GM12878 (cell line): ENCODE measurements around the gene MT1H. TPM values are rescaled to one million over a fixed set of nuclear protein-coding genes. Genes with fewer than 3 reads are reported as not detected.

Experiments
- ATAC-seq: fragments of 200-7000 bp; cut with Tn5 transposase; 3 replicates; pipeline ENCODE4 v1.9.1; 2020; ENCODE audit warnings: mild to moderate bottlenecking, moderate library complexity
- BruUV-seq: library from RNA; stranded (reverse); fragments of 400-500 nt; replicated peaks from 2 replicates; lab custom pipeline; 2021; lab: Mats Ljungman, UMichigan
- CTCF ChIA-PET: fragments of 300-600 bp; sonication (Branson Sonifier 250); formaldehyde crosslinking; extraction: SDS; loops from one replicate; lab custom pipeline; 2021; ENCODE audit warnings: inconsistent platforms; lab: Yijun Ruan, JAX
- POLR2A ChIA-PET: fragments of 350-600 bp; formaldehyde crosslinking; extraction: SDS; loops from one replicate; lab custom pipeline; 2021; ENCODE audit warnings: inconsistent platforms; lab: Charles Lee
- RAD21 ChIA-PET: fragments of 300-600 bp; sonication (Branson Sonifier 250); formaldehyde crosslinking; loops from one replicate; lab custom pipeline; 2023; ENCODE audit warnings: antibody characterized with exemption; ENCODE audit not compliant: unreplicated experiment; lab: Charles Lee
- SMC1A ChIA-PET: fragments of 300-600 bp; sonication (Branson Sonifier 250); formaldehyde crosslinking; loops from one replicate; lab custom pipeline; 2023; ENCODE audit not compliant: unreplicated experiment, uncharacterized antibody; lab: Charles Lee
- DNase-seq: peaks from one replicate; pipeline ENCODE4 v3.0.0-alpha.2; 2011; ENCODE audit warnings: low read depth, low spot score
- FAIRE-seq: peaks from 3 replicates; lab custom pipeline; 2011; peaks lifted over from hg19 to GRCh38; lab: Jason Lieb, UNC
- H2AFZ ChIP-seq: 2 replicates; pipeline ENCODE4 v1.6.0; 2011; ENCODE audit warnings: low read depth, low read length, control low read depth; ENCODE audit not compliant: control insufficient read depth
- H3K27ac ChIP-seq: 2 replicates; pipeline ENCODE4 v1.5.1; 2011; ENCODE audit warnings: control low read depth; ENCODE audit not compliant: control insufficient read depth, insufficient read depth
- H3K27me3 ChIP-seq, 2 experiments: replicated peaks in 1 of 2; 2 replicates each; pipeline versions ENCODE4 v1.6.0 to v1.6.1; 2011; ENCODE audit warnings: low read length in 1 of 2; ENCODE audit not compliant: control insufficient read depth in 2 of 2, insufficient read depth in 2 of 2
- H3K36me3 ChIP-seq, 2 experiments: 2 replicates each; pipeline ENCODE4 v1.5.1; 2011; ENCODE audit warnings: low read length in 1 of 2; ENCODE audit not compliant: control insufficient read depth in 2 of 2, insufficient read depth in 2 of 2
- H3K4me1 ChIP-seq: 2 replicates; pipeline ENCODE4 v1.6.1; 2011; ENCODE audit warnings: mild to moderate bottlenecking, low read length, moderate library complexity, mixed read lengths; ENCODE audit not compliant: control insufficient read depth, insufficient read depth
- H3K4me2 ChIP-seq: 2 replicates; pipeline ENCODE4 v1.6.0; 2011; ENCODE audit warnings: control low read depth; ENCODE audit not compliant: control insufficient read depth, insufficient read depth
- H3K4me3 ChIP-seq: fragments of 200-600 bp; sonication (generic); 2 replicates; pipeline ENCODE4 v1.5.1; 2016
- H3K79me2 ChIP-seq: 2 replicates; pipeline ENCODE4 v1.6.0; 2011; ENCODE audit warnings: low read length; ENCODE audit not compliant: control insufficient read depth, insufficient read depth
- H3K9ac ChIP-seq: 2 replicates; pipeline ENCODE4 v1.8.0; 2011; ENCODE audit warnings: low read length, control low read depth, mixed read lengths; ENCODE audit not compliant: control insufficient read depth, insufficient read depth
- H3K9me3 ChIP-seq: replicated peaks from 3 replicates; pipeline ENCODE4 v1.5.1; 2011; ENCODE audit warnings: mild to moderate bottlenecking, low read length; ENCODE audit not compliant: control insufficient read depth, insufficient read depth
- H4K20me1 ChIP-seq: 2 replicates; pipeline ENCODE4 v1.6.0; 2011; ENCODE audit not compliant: control insufficient read depth, insufficient read depth
- BCL11A ChIP-seq: IDR thresholded peaks from 2 replicates; pipeline ENCODE4 v1.6.1; 2011; ENCODE audit warnings: low read depth, low read length
- CBX5 ChIP-seq: sonication (generic); IDR thresholded peaks from 2 replicates; pipeline ENCODE4 v1.6.1; 2016; ENCODE audit warnings: low read depth, moderate library complexity, mild to moderate bottlenecking, inconsistent platforms
- CTCF ChIP-seq, 3 experiments: IDR thresholded peaks in 2 of 3; conservative IDR thresholded peaks in 1 of 3; 2 replicates each; pipeline ENCODE4 v1.5.1; 2011; ENCODE audit warnings: low read depth in 3 of 3, low read length in 3 of 3, mild to moderate bottlenecking in 3 of 3, control low read depth in 2 of 3, moderate library complexity in 2 of 3, inconsistent platforms in 1 of 3, mixed read lengths in 1 of 3; ENCODE audit not compliant: control insufficient read depth in 2 of 3, insufficient read depth in 1 of 3; ENCODE audit errors: extremely low read depth in 1 of 3
- GATAD2B ChIP-seq: fragments of 450-650 bp; conservative IDR thresholded peaks from 2 replicates; pipeline ENCODE4 v1.6.1; 2017; ENCODE audit warnings: low read depth, mild to moderate bottlenecking, moderate library complexity
- JUND ChIP-seq: IDR thresholded peaks from 2 replicates; pipeline ENCODE4 v1.6.1; 2012; ENCODE audit warnings: low read depth, mild to moderate bottlenecking, low read length, improper control_type of control experiment, moderate library complexity
- MTA3 ChIP-seq: IDR thresholded peaks from 2 replicates; pipeline ENCODE4 v1.6.1; 2012; ENCODE audit warnings: low read length, inconsistent platforms, borderline replicate concordance
- NFYA ChIP-seq: IDR thresholded peaks from 2 replicates; pipeline ENCODE4 v1.6.1; 2011; ENCODE audit warnings: low read depth, mild to moderate bottlenecking, low read length, improper control_type of control experiment, borderline replicate concordance
- NFYB ChIP-seq: IDR thresholded peaks from 2 replicates; pipeline ENCODE4 v1.6.1; 2011; ENCODE audit warnings: low read depth, mild to moderate bottlenecking, low read length, improper control_type of control experiment, moderate library complexity; ENCODE audit not compliant: insufficient read depth
- RBBP5 ChIP-seq: fragments of 200-600 bp; sonication (generic); conservative IDR thresholded peaks from 2 replicates; pipeline ENCODE4 v1.6.1; 2016
- RELA ChIP-seq: fragments of 450-650 bp; IDR thresholded peaks from 2 replicates; pipeline ENCODE4 v1.8.0; 2014; ENCODE audit warnings: borderline replicate concordance; ENCODE audit not compliant: partially characterized antibody
- STAT1 ChIP-seq: fragments of 450-650 bp; conservative IDR thresholded peaks from 2 replicates; pipeline ENCODE4 v1.6.1; 2014; ENCODE audit warnings: antibody characterized with exemption, mild to moderate bottlenecking
- whole genome bisulfite sequencing: methylation state at CpG from one replicate; pipeline ENCODE4 v1.1.6; 2016; ENCODE audit warnings: low lambda C conversion rate; ENCODE audit not compliant: insufficient replicate concordance, insufficient coverage; ENCODE audit errors: missing lambda C conversion rate; 5-methylcytosine and 5-hydroxymethylcytosine counted together
- in situ Hi-C: fragments of 300-500 bp; cut with MboI; formaldehyde crosslinking; loops from 9 replicates; pipeline ENCODE4 v1.14.3; 2018; ENCODE audit warnings: mixed read lengths
- intact Hi-C: fragments of 100-400 bp; cut with micrococcal nuclease; formaldehyde crosslinking; loops from one replicate; pipeline ENCODE4 v1.14.2; 2022; ENCODE audit not compliant: unreplicated experiment
- polyA plus RNA-seq, 11 experiments: library from polyadenylated mRNA; depleted of rRNA in 4 of 11; unstranded in 6 of 11; stranded (reverse) in 5 of 11; fragments of >200 nt; fragmentation: Nextera tagmentation in 4 of 11; fragmentation: Illumina TruSeq in 1 of 11; extraction: Ambion mirVana in 4 of 11; extraction: Trizol in 1 of 11; gene quantifications; 1 replicate in 1 of 11; 2 replicates in 10 of 11; pipeline versions ENCODE4 v1.2.1 to v1.2.3, GENCODE V29; 2011 to 2016; ENCODE audit warnings: inconsistent platforms in 2 of 11, missing spikeins in 2 of 11, low read depth in 1 of 11
- total RNA-seq, 4 experiments: library from RNA; depleted of rRNA in 3 of 4; stranded (reverse); fragments of >200 nt in 3 of 4; fragmentation: Illumina TruSeq in 1 of 4; extraction: Trizol in 1 of 4; gene quantifications; 2 replicates each; pipeline versions ENCODE4 v1.2.1 to v1.2.3, GENCODE V29; 2013 to 2021
- TF ChIP-seq, protein P1 (sequence below): IDR thresholded peaks from 2 replicates; pipeline ENCODE4 v1.6.1; 2012; ENCODE audit warnings: improper control_type of control experiment, low read depth, low read length; ENCODE audit not compliant: insufficient replicate concordance

Gene MT1H
- total and polyA plus RNA-seq, 10 of the 15 experiments (the other 5 are each of a cell fraction or from before 2014, with no cell fraction given) = 0.40 to 6.0 (median 1.1) TPM; not detected in 2

DNA sequence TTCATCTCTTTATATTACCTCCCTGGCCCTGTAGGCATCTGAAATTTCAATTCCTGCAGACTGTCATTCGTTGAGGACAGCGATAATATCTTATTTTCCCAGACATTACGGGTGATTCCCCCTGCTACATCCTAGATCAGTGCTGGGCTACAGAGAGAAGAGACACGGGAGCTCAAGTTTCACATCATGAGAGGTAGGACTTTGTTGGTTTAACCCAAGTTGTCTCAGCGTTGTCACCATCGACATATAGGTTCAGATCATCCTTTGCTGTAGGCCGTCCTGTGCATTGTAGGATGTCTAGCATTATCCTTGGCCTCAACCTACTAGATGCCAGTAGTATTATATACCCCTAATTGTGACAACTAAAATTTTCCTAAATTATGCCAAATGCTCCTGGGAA, 31.9 kb downstream of the MT1H start (continued):
- no peak for TF ChIP-seq RBBP5

DNA sequence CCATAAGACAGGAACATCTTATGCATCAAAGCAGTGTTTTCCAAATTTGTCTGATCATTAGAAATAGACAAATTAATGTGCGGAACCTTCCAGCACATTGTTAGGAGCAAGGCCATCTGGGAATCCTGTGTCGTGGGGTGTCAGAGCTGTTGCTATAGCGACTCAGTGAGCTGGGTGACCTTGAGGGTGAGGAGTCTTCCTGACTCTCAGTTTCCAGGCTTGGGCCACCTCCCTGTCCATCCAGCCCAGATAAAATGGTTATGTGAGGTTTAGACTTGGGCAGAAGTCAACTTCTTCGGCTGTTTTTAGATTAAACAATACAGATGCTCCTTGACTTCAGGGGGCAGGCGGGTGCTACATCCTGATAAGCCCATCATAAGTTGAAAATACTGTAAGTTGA, 33.2 kb downstream of the MT1H start:
- SMC1A ChIA-PET = interaction anchor here (0.6 to 4.6 kb wide), 26 partner anchors 13 to 345 kb away, joined by 3 to 67 read pairs (median 5); partner anchors contain the start of genes MT1G and MT1X
- no peak for DNase-seq
- RAD21 ChIA-PET = interaction anchor here (1.0 to 4.7 kb wide), 12 partner anchors 13 to 126 kb away, joined by 3 to 66 read pairs (median 6); no protein-coding TSS in a partner anchor
- FAIRE-seq = no peak
- 53% methylated on average over 5 of the region's 5 CpGs for WGBS
- H3K9me3 ChIP-seq = no peaks in the 10 kb centered on the region
- H3K79me2 ChIP-seq = no peaks in the 10 kb centered on the region
- TF ChIP-seq STAT1 (no peak), BCL11A (no peak), CTCF (IDR thresholded peaks at IDR 0.05 in 2 of 3, conservative IDR thresholded peaks at IDR 0.05 in 1 of 3; ENCODE audit: control insufficient read depth in 2 of 3, extremely low read depth in 1 of 3, insufficient read depth in 1 of 3, low read depth in 3 of 3, low read length in 3 of 3) (no peak), NFYB (no peak), CBX5 (no peak), JUND (no peak), MTA3 (no peak), NFYA (no peak), GATAD2B (no peak), RELA (no peak)
- TF ChIP-seq, protein P1, sequence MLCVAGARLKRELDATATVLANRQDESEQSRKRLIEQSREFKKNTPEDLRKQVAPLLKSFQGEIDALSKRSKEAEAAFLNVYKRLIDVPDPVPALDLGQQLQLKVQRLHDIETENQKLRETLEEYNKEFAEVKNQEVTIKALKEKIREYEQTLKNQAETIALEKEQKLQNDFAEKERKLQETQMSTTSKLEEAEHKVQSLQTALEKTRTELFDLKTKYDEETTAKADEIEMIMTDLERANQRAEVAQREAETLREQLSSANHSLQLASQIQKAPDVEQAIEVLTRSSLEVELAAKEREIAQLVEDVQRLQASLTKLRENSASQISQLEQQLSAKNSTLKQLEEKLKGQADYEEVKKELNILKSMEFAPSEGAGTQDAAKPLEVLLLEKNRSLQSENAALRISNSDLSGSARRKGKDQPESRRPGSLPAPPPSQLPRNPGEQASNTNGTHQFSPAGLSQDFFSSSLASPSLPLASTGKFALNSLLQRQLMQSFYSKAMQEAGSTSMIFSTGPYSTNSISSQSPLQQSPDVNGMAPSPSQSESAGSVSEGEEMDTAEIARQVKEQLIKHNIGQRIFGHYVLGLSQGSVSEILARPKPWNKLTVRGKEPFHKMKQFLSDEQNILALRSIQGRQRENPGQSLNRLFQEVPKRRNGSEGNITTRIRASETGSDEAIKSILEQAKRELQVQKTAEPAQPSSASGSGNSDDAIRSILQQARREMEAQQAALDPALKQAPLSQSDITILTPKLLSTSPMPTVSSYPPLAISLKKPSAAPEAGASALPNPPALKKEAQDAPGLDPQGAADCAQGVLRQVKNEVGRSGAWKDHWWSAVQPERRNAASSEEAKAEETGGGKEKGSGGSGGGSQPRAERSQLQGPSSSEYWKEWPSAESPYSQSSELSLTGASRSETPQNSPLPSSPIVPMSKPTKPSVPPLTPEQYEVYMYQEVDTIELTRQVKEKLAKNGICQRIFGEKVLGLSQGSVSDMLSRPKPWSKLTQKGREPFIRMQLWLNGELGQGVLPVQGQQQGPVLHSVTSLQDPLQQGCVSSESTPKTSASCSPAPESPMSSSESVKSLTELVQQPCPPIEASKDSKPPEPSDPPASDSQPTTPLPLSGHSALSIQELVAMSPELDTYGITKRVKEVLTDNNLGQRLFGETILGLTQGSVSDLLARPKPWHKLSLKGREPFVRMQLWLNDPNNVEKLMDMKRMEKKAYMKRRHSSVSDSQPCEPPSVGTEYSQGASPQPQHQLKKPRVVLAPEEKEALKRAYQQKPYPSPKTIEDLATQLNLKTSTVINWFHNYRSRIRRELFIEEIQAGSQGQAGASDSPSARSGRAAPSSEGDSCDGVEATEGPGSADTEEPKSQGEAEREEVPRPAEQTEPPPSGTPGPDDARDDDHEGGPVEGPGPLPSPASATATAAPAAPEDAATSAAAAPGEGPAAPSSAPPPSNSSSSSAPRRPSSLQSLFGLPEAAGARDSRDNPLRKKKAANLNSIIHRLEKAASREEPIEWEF = no peak
- H3K4me3 ChIP-seq = no peak overlapping the region
- CTCF ChIA-PET = interaction anchor here (0.9 to 4.6 kb wide), 21 partner anchors 15 to 394 kb away, joined by 3 to 90 read pairs (median 9); partner anchors contain the start of gene MT2A
- H4K20me1 ChIP-seq = no peaks in the 10 kb centered on the region
- no peak overlapping the region for H3K9ac ChIP-seq
- ATAC-seq = no peak
- no peaks in the 10 kb centered on the region; a peak in 1 of 4 replicates for H3K27me3 ChIP-seq
- POLR2A ChIA-PET = interaction anchor here (0.6 kb wide), 1 partner anchor 169 kb away, joined by 5 read pairs; no protein-coding TSS in a partner anchor
- intact Hi-C loops = loop anchor here (1.0 to 10.0 kb wide), 4 partner anchors 29 to 388 kb away; no protein-coding TSS in a partner anchor
- in situ Hi-C loops = loop anchor here (5.0 kb wide), 1 partner anchor 191 kb away; no protein-coding TSS in a partner anchor
- no peak overlapping the region for H3K27ac ChIP-seq
- no TSS peak for BruUV-seq
- no peak overlapping the region for H3K4me2 ChIP-seq
- H3K4me1 ChIP-seq = no peaks in the 10 kb centered on the region; the same call in 1 of the 2 replicates
- no peaks in the 10 kb centered on the region for H3K36me3 ChIP-seq
- no peak overlapping the region for H2AFZ ChIP-seq
